Measurements from ENCODE around the gene UBTD1. TPM values are rescaled to one million over a fixed set of nuclear protein-coding genes. Genes with fewer than 3 reads are reported as not detected.
"Not testable (repeated sequence)": the region's sequence is repeated elsewhere in the genome, so short reads cannot be mapped to it uniquely, and the experiment has no call there.

UBTD1 gene
- total RNA-seq, 1 experiment from 2014 or later: 10.6 TPM

- DNase-seq (ENCODE audit: low spot score): no peak
Observed at GRCh38 chr10:97514344-97514743, 15.6 kb downstream of the UBTD1 start.

- no peak for DNase-seq (ENCODE audit: low spot score)
Observed at GRCh38 chr10:97515271-97515978, 16.7 kb downstream of the UBTD1 start.

- no peak for DNase-seq (ENCODE audit: low spot score)
Observed at GRCh38 chr10:97517096-97517750, 18.5 kb downstream of the UBTD1 start.

- DNase-seq (ENCODE audit: low spot score): no peak
Observed at GRCh38 chr10:97517778-97518300, 19.1 kb downstream of the UBTD1 start.

GRCh38 chr10:97518301-97519043, 19.7 kb downstream of the UBTD1 start:
- DNase-seq (ENCODE audit: low spot score): peak; percentile 21

GRCh38 chr10:97519342-97519741, 20.6 kb downstream of the UBTD1 start:
- DNase-seq (ENCODE audit: low spot score): no peak

- DNase-seq (ENCODE audit: low spot score): no peak
Observed at GRCh38 chr10:97520520-97520919, 21.8 kb downstream of the UBTD1 start.

- DNase-seq (ENCODE audit: low spot score): no peak
Observed at GRCh38 chr10:97520978-97521761, 22.4 kb downstream of the UBTD1 start.

GRCh38 chr10:97522071-97522470, 23.3 kb downstream of the UBTD1 start:
- DNase-seq (ENCODE audit: low spot score): no peak

- no peak for DNase-seq (ENCODE audit: low spot score)
Observed at GRCh38 chr10:97522937-97523336, 24.2 kb downstream of the UBTD1 start.

- DNase-seq (ENCODE audit: low spot score): no peak
Observed at GRCh38 chr10:97525086-97525485, 26.4 kb downstream of the UBTD1 start.

- DNase-seq (ENCODE audit: low spot score): no peak
Observed at GRCh38 chr10:97525683-97526110, 27.0 kb downstream of the UBTD1 start.

- not testable (repeated sequence) for DNase-seq (ENCODE audit: low spot score)
Observed at GRCh38 chr10:97528876-97529275, 30.2 kb downstream of the UBTD1 start.

- DNase-seq (ENCODE audit: low spot score): no peak
Observed at GRCh38 chr10:97529685-97530465, 31.2 kb downstream of the UBTD1 start.

- no peak for DNase-seq (ENCODE audit: low spot score)
Observed at GRCh38 chr10:97531401-97531986, 32.8 kb downstream of the UBTD1 start.

GRCh38 chr10:97532935-97533671, 34.4 kb downstream of the UBTD1 start:
- DNase-seq (ENCODE audit: low spot score): no peak

GRCh38 chr10:97533888-97534287, 35.2 kb downstream of the UBTD1 start:
- no peak for DNase-seq (ENCODE audit: low spot score)

- peak; percentile 34 for DNase-seq (ENCODE audit: low spot score)
Observed at GRCh38 chr10:97534746-97535367, 36.1 kb downstream of the UBTD1 start.

- DNase-seq (ENCODE audit: low spot score): no peak
Observed at GRCh38 chr10:97537186-97537869, 38.6 kb downstream of the UBTD1 start.

Data from H4 (cell line).